ENCODE measurements around the gene PAX8.
A peak's percentile ranks its signal among the peaks of the same experiment; 100 is the strongest.
"Not testable (repeated sequence)": the region's sequence is repeated elsewhere in the genome, so short reads cannot be mapped to it uniquely, and the experiment has no call there.

The PAX8 gene

GRCh38 chr2:113278742-113279139 lies at the start of gene PAX8:
Gene PAX8 (minus strand): TSS chr2:113278921. CDS start chr2:113278394, 527 bp downstream.
- TF ChIP-seq CTCF (IDR thresholded peaks at IDR 0.05; ENCODE audit: low read depth, low read length, missing control alignments): no peak

GRCh38 chr2:113328043-113328442 lies 49.3 kb upstream of the PAX8 start:
- in situ Hi-C loops (cut with HindIII; ENCODE audit: low sequenced_read_pairs): no loop called here
- no peak for DNase-seq (ENCODE audit: low read depth)
- H3K4me3 ChIP-seq (ENCODE audit: low read depth, low read length): no peak overlapping the region
- no peak for TF ChIP-seq CTCF (IDR thresholded peaks at IDR 0.05; ENCODE audit: low read depth, low read length, missing control alignments)

More at GRCh38 chr2:113278742-113279139, at the start of gene PAX8:
- no peak for DNase-seq (ENCODE audit: low read depth)
- peak within 1 kb of the TSS; percentile 31 for H3K4me3 ChIP-seq (ENCODE audit: low read depth, low read length)
- in situ Hi-C loops (cut with HindIII; ENCODE audit: low sequenced_read_pairs): no loop called here

GRCh38 chr2:113325161-113325731 lies 46.5 kb upstream of the PAX8 start:
- in situ Hi-C loops (cut with HindIII; ENCODE audit: low sequenced_read_pairs); DNase-seq (ENCODE audit: low read depth): not testable (repeated sequence)
- peak overlapping the region; percentile 48 for H3K4me3 ChIP-seq (ENCODE audit: low read depth, low read length)

- peak overlapping the region; percentile 48 for H3K4me3 ChIP-seq (ENCODE audit: low read depth, low read length)
- in situ Hi-C loops (cut with HindIII; ENCODE audit: low sequenced_read_pairs): no loop called here
- TF ChIP-seq CTCF (IDR thresholded peaks at IDR 0.05; ENCODE audit: low read depth, low read length, missing control alignments): no peak
- DNase-seq (ENCODE audit: low read depth): peak; percentile 33
Measured at GRCh38 chr2:113324684-113325160, 46.0 kb upstream of the PAX8 start.

- DNase-seq (ENCODE audit: low read depth); in situ Hi-C loops (cut with HindIII; ENCODE audit: low sequenced_read_pairs); H3K4me3 ChIP-seq (ENCODE audit: low read depth, low read length): not testable (repeated sequence)
Measured at GRCh38 chr2:113323129-113323528, 44.4 kb upstream of the PAX8 start.

GRCh38 chr2:113320106-113320505 lies 41.4 kb upstream of the PAX8 start:
- DNase-seq (ENCODE audit: low read depth); H3K4me3 ChIP-seq (ENCODE audit: low read depth, low read length); in situ Hi-C loops (cut with HindIII; ENCODE audit: low sequenced_read_pairs): not testable (repeated sequence)

- DNase-seq (ENCODE audit: low read depth); H3K4me3 ChIP-seq (ENCODE audit: low read depth, low read length); in situ Hi-C loops (cut with HindIII; ENCODE audit: low sequenced_read_pairs): not testable (repeated sequence)
Measured at GRCh38 chr2:113318941-113319340, 40.2 kb upstream of the PAX8 start.

- in situ Hi-C loops (cut with HindIII; ENCODE audit: low sequenced_read_pairs): no loop called here
- H3K4me3 ChIP-seq (ENCODE audit: low read depth, low read length): no peak overlapping the region
- TF ChIP-seq CTCF (IDR thresholded peaks at IDR 0.05; ENCODE audit: low read depth, low read length, missing control alignments): no peak
- DNase-seq (ENCODE audit: low read depth): no peak
Measured at GRCh38 chr2:113316085-113316484, 37.4 kb upstream of the PAX8 start.

- DNase-seq (ENCODE audit: low read depth); H3K4me3 ChIP-seq (ENCODE audit: low read depth, low read length); in situ Hi-C loops (cut with HindIII; ENCODE audit: low sequenced_read_pairs): not testable (repeated sequence)
Measured at GRCh38 chr2:113314663-113315062, 35.9 kb upstream of the PAX8 start.

- H3K4me3 ChIP-seq (ENCODE audit: low read depth, low read length); in situ Hi-C loops (cut with HindIII; ENCODE audit: low sequenced_read_pairs); DNase-seq (ENCODE audit: low read depth): not testable (repeated sequence)
Measured at GRCh38 chr2:113314176-113314575, 35.5 kb upstream of the PAX8 start.

GRCh38 chr2:113311781-113312180 lies 33.1 kb upstream of the PAX8 start:
- H3K4me3 ChIP-seq (ENCODE audit: low read depth, low read length); DNase-seq (ENCODE audit: low read depth); in situ Hi-C loops (cut with HindIII; ENCODE audit: low sequenced_read_pairs): not testable (repeated sequence)

- in situ Hi-C loops (cut with HindIII; ENCODE audit: low sequenced_read_pairs); DNase-seq (ENCODE audit: low read depth); H3K4me3 ChIP-seq (ENCODE audit: low read depth, low read length): not testable (repeated sequence)
Measured at GRCh38 chr2:113311191-113311590, 32.5 kb upstream of the PAX8 start.
